HL-60 (cell line): ENCODE data around the gene HOMER1.

Experiments used
- DNase-seq, 2 experiments: peaks; one replicate each; pipeline ENCODE4 v3.0.0-alpha.2; 2010 to 2020; ENCODE audit warnings: low read depth in 1 of 2, low spot score in 1 of 2
- H3K27ac ChIP-seq: fragments of 250-450 bp; sonication (Bioruptor Pico); replicated peaks from 2 replicates; pipeline ENCODE4 v1.5.1; 2020; ENCODE audit warnings: mild to moderate bottlenecking, moderate library complexity
- H3K27me3 ChIP-seq: fragments of 250-450 bp; sonication (Bioruptor Pico); 2 replicates; pipeline ENCODE4 v1.5.1; 2021; ENCODE audit warnings: mild to moderate bottlenecking, moderate library complexity; ENCODE audit not compliant: insufficient read depth, poor library complexity, severe bottlenecking
- H3K4me3 ChIP-seq: replicated peaks from 2 replicates; pipeline ENCODE4 v1.5.1; 2011; ENCODE audit warnings: mild to moderate bottlenecking, control low read depth, low read length; ENCODE audit not compliant: insufficient read depth
- CTCF ChIP-seq: IDR thresholded peaks from one replicate; pipeline ENCODE4 v1.5.1; 2011; ENCODE audit warnings: low read length, control low read depth, inconsistent platforms; ENCODE audit not compliant: insufficient read depth
- GABPA ChIP-seq: IDR thresholded peaks from 2 replicates; pipeline ENCODE4 v1.6.1; 2012; ENCODE audit warnings: low read depth
- POLR2AphosphoS5 ChIP-seq: IDR thresholded peaks from 2 replicates; pipeline ENCODE4 v1.6.1; 2012; ENCODE audit warnings: low read depth
- SPI1 ChIP-seq: IDR thresholded peaks from 2 replicates; pipeline ENCODE4 v1.6.1; 2012; ENCODE audit warnings: low read depth, mild to moderate bottlenecking, borderline replicate concordance
- TF ChIP-seq, protein P1 (sequence below): IDR thresholded peaks from 2 replicates; pipeline ENCODE4 v1.6.1; 2012; ENCODE audit warnings: low read depth; ENCODE audit not compliant: insufficient replicate concordance

The HOMER1 gene

GRCh38 chr5:79561525-79561893 is 47.6 kb upstream of the HOMER1 start:
- TF ChIP-seq SPI1 (no peak), CTCF (no peak), POLR2AphosphoS5 (no peak), GABPA (no peak)
- TF ChIP-seq, protein P1, sequence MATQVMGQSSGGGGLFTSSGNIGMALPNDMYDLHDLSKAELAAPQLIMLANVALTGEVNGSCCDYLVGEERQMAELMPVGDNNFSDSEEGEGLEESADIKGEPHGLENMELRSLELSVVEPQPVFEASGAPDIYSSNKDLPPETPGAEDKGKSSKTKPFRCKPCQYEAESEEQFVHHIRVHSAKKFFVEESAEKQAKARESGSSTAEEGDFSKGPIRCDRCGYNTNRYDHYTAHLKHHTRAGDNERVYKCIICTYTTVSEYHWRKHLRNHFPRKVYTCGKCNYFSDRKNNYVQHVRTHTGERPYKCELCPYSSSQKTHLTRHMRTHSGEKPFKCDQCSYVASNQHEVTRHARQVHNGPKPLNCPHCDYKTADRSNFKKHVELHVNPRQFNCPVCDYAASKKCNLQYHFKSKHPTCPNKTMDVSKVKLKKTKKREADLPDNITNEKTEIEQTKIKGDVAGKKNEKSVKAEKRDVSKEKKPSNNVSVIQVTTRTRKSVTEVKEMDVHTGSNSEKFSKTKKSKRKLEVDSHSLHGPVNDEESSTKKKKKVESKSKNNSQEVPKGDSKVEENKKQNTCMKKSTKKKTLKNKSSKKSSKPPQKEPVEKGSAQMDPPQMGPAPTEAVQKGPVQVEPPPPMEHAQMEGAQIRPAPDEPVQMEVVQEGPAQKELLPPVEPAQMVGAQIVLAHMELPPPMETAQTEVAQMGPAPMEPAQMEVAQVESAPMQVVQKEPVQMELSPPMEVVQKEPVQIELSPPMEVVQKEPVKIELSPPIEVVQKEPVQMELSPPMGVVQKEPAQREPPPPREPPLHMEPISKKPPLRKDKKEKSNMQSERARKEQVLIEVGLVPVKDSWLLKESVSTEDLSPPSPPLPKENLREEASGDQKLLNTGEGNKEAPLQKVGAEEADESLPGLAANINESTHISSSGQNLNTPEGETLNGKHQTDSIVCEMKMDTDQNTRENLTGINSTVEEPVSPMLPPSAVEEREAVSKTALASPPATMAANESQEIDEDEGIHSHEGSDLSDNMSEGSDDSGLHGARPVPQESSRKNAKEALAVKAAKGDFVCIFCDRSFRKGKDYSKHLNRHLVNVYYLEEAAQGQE: no peak
- Histone ChIP-seq H3K27ac (no peak overlapping the region), H3K27me3 (no peaks in the 10 kb centered on the region), H3K4me3 (no peak overlapping the region)
- no peak for DNase-seq

GRCh38 chr5:79560771-79561524 is 47.0 kb upstream of the HOMER1 start:
- TF ChIP-seq CTCF (no peak), GABPA (no peak), SPI1 (no peak), POLR2AphosphoS5 (no peak)
- TF ChIP-seq, protein P1: no peak
- Histone ChIP-seq H3K27me3 (no peaks in the 10 kb centered on the region), H3K27ac (no peak overlapping the region), H3K4me3 (no peak overlapping the region)
- DNase-seq: no peak

- no peaks in the 10 kb centered on the region for H3K27me3 ChIP-seq
- DNase-seq: no peak
- H3K27ac ChIP-seq: no peak overlapping the region
- no peak overlapping the region for H3K4me3 ChIP-seq
- no peak for TF ChIP-seq GABPA
Observed at GRCh38 chr5:79555418-79555817, 41.5 kb upstream of the HOMER1 start.

GRCh38 chr5:79552984-79553383 is 39.0 kb upstream of the HOMER1 start:
- no peak overlapping the region for H3K4me3 ChIP-seq
- no peak for DNase-seq
- H3K27me3 ChIP-seq: no peaks in the 10 kb centered on the region
- TF ChIP-seq POLR2AphosphoS5 (no peak), GABPA (no peak), SPI1 (no peak), CTCF (no peak)
- TF ChIP-seq, protein P1: no peak
- no peak overlapping the region for H3K27ac ChIP-seq
